Measurements from ENCODE around the gene ZNF460.

GRCh38 chr19:57249329-57249728 is 31.0 kb upstream of the ZNF460 start:
- no peak for TF ChIP-seq CTCF (IDR thresholded peaks at IDR 0.05)
- TF ChIP-seq POLR2A (IDR thresholded peaks at IDR 0.05), result no peak

All from heart left ventricle (tissue), 13 donors.